GM23248 (cell line): ENCODE data around the gene SLC29A1. TPM values are rescaled to one million over a fixed set of nuclear protein-coding genes. Genes with fewer than 3 reads are reported as not detected.

Source experiments
- DNase-seq: peaks from one replicate; pipeline ENCODE4 v3.0.0-alpha.2; 2015
- H2AFZ ChIP-seq: fragments of 200-600 bp; sonication (generic); 2 replicates; pipeline ENCODE4 v1.6.1; 2016; ENCODE audit warnings: antibody characterized with exemption
- H3F3A ChIP-seq: fragments of 200-600 bp; sonication (generic); 2 replicates; pipeline ENCODE4 v1.6.1; 2016; ENCODE audit warnings: mild to moderate bottlenecking, antibody characterized with exemption, mixed run types; ENCODE audit not compliant: insufficient read depth
- H3K27ac ChIP-seq: fragments of 200-600 bp; sonication (generic); 2 replicates; pipeline ENCODE4 v1.5.1; 2016; ENCODE audit warnings: mild to moderate bottlenecking
- H3K27me3 ChIP-seq: fragments of 200-600 bp; sonication (generic); replicated peaks from 2 replicates; pipeline ENCODE4 v1.6.1; 2016; ENCODE audit warnings: mild to moderate bottlenecking; ENCODE audit not compliant: insufficient read depth
- H3K36me3 ChIP-seq: fragments of 200-600 bp; sonication (generic); 2 replicates; pipeline ENCODE4 v1.6.1; 2016; ENCODE audit warnings: low read depth, mild to moderate bottlenecking
- H3K4me1 ChIP-seq: fragments of 200-600 bp; sonication (generic); 2 replicates; pipeline ENCODE4 v1.6.1; 2016; ENCODE audit warnings: mild to moderate bottlenecking; ENCODE audit not compliant: insufficient read depth
- H3K4me2 ChIP-seq: fragments of 200-600 bp; sonication (generic); one replicate; pipeline ENCODE4 v1.6.1; 2016; ENCODE audit warnings: mild to moderate bottlenecking; ENCODE audit not compliant: unreplicated experiment
- H3K4me3 ChIP-seq: fragments of 200-600 bp; sonication (generic); 2 replicates; pipeline ENCODE4 v1.5.1; 2016; ENCODE audit warnings: mild to moderate bottlenecking
- H3K79me2 ChIP-seq: fragments of 200-600 bp; sonication (generic); 2 replicates; pipeline ENCODE4 v1.6.1; 2016; ENCODE audit warnings: mild to moderate bottlenecking; ENCODE audit not compliant: insufficient read depth
- H3K9ac ChIP-seq: fragments of 200-600 bp; sonication (generic); 2 replicates; pipeline ENCODE4 v1.6.1; 2016; ENCODE audit warnings: mild to moderate bottlenecking
- H3K9me2 ChIP-seq: fragments of 200-600 bp; sonication (generic); 2 replicates; pipeline ENCODE4 v1.6.1; 2016; ENCODE audit warnings: mixed run types, mild to moderate bottlenecking, moderate library complexity; ENCODE audit not compliant: insufficient read depth
- H3K9me3 ChIP-seq: fragments of 200-600 bp; sonication (generic); one replicate; pipeline ENCODE4 v1.6.1; 2017; ENCODE audit warnings: low read depth
- H4K20me1 ChIP-seq: fragments of 200-600 bp; sonication (generic); 2 replicates; pipeline ENCODE4 v1.6.0; 2016; ENCODE audit not compliant: insufficient read depth
- EZH2 ChIP-seq: fragments of 200-600 bp; sonication (generic); IDR thresholded peaks from 2 replicates; pipeline ENCODE4 v1.6.1; 2018; ENCODE audit warnings: antibody characterized with exemption, mild to moderate bottlenecking; ENCODE audit not compliant: insufficient read depth, poor library complexity, severe bottlenecking
- EZH2phosphoT487 ChIP-seq: fragments of 200-600 bp; sonication (generic); IDR thresholded peaks from 2 replicates; pipeline ENCODE4 v1.6.1; 2018; ENCODE audit warnings: antibody characterized with exemption, moderate library complexity, mild to moderate bottlenecking, low read depth; ENCODE audit not compliant: insufficient read depth
- WGBS, 2 experiments: methylation state at CpG; one replicate each; pipeline ENCODE4 v1.1.6; 2015 to 2017; ENCODE audit warnings: low lambda C conversion rate in 2 of 2, low coverage in 1 of 2; ENCODE audit errors: missing lambda C conversion rate in 2 of 2; 5-methylcytosine and 5-hydroxymethylcytosine counted together
- in situ Hi-C: fragments of 300-500 bp; cut with MboI; formaldehyde crosslinking; loops from 2 replicates; pipeline ENCODE4 v1.15.0; 2020
- polyA plus RNA-seq: library from polyadenylated mRNA; unstranded; fragments of >200 nt; fragmentation: Nextera tagmentation; extraction: Ambion mirVana; gene quantifications from 2 replicates; pipeline ENCODE4 v1.2.1, GENCODE V29; 2016
- total RNA-seq: library from RNA; depleted of rRNA; stranded (reverse); fragments of >200 nt; shearing (Covaris generic); gene quantifications from 2 replicates; pipeline ENCODE4 v1.2.3, GENCODE V29; 2014

SLC29A1 gene
- total and polyA plus RNA-seq, 2 experiments from 2014 or later = 12.2 to 18.4 TPM

DNA sequence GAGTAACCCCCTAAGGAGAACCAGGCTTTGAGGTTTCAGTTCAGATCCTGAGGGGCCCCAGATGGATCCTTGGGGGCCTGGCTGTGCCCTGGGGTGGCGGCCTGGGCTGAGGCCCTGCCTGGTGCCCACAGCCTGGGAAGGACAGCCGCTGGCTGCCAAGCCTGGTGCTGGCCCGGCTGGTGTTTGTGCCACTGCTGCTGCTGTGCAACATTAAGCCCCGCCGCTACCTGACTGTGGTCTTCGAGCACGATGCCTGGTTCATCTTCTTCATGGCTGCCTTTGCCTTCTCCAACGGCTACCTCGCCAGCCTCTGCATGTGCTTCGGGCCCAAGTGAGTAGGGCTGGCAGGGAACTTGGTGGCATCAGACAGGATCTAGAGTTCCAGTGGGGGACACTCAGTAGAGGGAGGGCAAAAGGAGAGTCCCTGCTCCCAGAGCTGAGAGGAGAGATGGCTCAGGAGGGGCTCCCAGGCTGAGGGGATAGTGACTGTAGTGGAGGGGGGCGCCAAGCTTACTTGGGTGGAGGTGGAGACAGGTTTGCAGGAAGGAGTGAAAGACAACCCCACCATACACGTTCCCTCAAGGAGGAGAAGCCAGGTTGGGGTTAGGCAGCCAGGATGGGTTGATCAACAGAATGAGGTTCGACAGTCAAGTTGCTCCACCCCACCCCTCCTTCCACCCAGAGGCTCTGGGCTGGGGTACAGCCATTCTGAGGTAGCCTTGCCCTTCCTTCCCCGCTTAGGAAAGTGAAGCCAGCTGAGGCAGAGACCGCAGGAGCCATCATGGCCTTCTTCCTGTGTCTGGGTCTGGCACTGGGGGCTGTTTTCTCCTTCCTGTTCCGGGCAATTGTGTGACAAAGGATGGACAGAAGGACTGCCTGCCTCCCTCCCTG is 9.5 kb downstream of the SLC29A1 start:
- 71 to 72% methylated on average over 16 of the region's 16 CpGs for WGBS, 2 experiments
- H3K9me3 ChIP-seq = no peaks in the 10 kb centered on the region
- no peak for DNase-seq
- peaks cover 25% of the 10 kb centered on the region for H3F3A ChIP-seq
- H3K4me1 ChIP-seq = peaks cover 43% of the 10 kb centered on the region
- peak overlapping the region; percentile 55; the same call in 1 of the 2 replicates for H3K9ac ChIP-seq
- H2AFZ ChIP-seq = 0 out of 2 replicates have a peak overlapping the region, but pooled peaks have one; percentile 50
- no peak overlapping the region for H3K4me3 ChIP-seq
- H3K79me2 ChIP-seq = no peaks in the 10 kb centered on the region
- in situ Hi-C loops = no loop called here
- H3K9me2 ChIP-seq = no peaks in the 10 kb centered on the region
- no peak overlapping the region for H3K4me2 ChIP-seq
- no peaks in the 10 kb centered on the region for H3K36me3 ChIP-seq
- H3K27me3 ChIP-seq = no peaks in the 10 kb centered on the region
- H4K20me1 ChIP-seq = no peaks in the 10 kb centered on the region
- no peak for TF ChIP-seq EZH2
- TF ChIP-seq EZH2phosphoT487 = no peak
- H3K27ac ChIP-seq = peak overlapping the region; percentile 82; the same call in 1 of the 2 replicates

DNA sequence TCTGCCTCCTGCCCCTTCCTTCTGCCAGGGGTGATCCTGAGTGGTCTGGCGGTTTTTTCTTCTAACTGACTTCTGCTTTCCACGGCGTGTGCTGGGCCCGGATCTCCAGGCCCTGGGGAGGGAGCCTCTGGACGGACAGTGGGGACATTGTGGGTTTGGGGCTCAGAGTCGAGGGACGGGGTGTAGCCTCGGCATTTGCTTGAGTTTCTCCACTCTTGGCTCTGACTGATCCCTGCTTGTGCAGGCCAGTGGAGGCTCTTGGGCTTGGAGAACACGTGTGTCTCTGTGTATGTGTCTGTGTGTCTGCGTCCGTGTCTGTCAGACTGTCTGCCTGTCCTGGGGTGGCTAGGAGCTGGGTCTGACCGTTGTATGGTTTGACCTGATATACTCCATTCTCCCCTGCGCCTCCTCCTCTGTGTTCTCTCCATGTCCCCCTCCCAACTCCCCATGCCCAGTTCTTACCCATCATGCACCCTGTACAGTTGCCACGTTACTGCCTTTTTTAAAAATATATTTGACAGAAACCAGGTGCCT is 10.2 kb downstream of the SLC29A1 start:
- WGBS, 2 experiments = 34 to 38% methylated on average over 11 to 14 of the region's 14 CpGs
- H3K4me1 ChIP-seq = peaks cover 42% of the 10 kb centered on the region
- no peaks in the 10 kb centered on the region for H4K20me1 ChIP-seq
- peak overlapping the region; percentile 50; the same call in 1 of the 2 replicates for H2AFZ ChIP-seq
- no peak overlapping the region for H3K4me3 ChIP-seq
- in situ Hi-C loops = no loop called here
- H3K9me2 ChIP-seq = no peaks in the 10 kb centered on the region
- H3K4me2 ChIP-seq = peak overlapping the region; percentile 60
- no peaks in the 10 kb centered on the region for H3K27me3 ChIP-seq
- H3F3A ChIP-seq = peaks cover 30% of the 10 kb centered on the region
- H3K9me3 ChIP-seq = no peaks in the 10 kb centered on the region
- no peak for DNase-seq
- no peaks in the 10 kb centered on the region for H3K36me3 ChIP-seq
- peak overlapping the region; percentile 55 for H3K9ac ChIP-seq
- peak overlapping the region; percentile 82 for H3K27ac ChIP-seq
- TF ChIP-seq EZH2phosphoT487 (no peak), EZH2 (no peak)
- H3K79me2 ChIP-seq = no peaks in the 10 kb centered on the region

DNA sequence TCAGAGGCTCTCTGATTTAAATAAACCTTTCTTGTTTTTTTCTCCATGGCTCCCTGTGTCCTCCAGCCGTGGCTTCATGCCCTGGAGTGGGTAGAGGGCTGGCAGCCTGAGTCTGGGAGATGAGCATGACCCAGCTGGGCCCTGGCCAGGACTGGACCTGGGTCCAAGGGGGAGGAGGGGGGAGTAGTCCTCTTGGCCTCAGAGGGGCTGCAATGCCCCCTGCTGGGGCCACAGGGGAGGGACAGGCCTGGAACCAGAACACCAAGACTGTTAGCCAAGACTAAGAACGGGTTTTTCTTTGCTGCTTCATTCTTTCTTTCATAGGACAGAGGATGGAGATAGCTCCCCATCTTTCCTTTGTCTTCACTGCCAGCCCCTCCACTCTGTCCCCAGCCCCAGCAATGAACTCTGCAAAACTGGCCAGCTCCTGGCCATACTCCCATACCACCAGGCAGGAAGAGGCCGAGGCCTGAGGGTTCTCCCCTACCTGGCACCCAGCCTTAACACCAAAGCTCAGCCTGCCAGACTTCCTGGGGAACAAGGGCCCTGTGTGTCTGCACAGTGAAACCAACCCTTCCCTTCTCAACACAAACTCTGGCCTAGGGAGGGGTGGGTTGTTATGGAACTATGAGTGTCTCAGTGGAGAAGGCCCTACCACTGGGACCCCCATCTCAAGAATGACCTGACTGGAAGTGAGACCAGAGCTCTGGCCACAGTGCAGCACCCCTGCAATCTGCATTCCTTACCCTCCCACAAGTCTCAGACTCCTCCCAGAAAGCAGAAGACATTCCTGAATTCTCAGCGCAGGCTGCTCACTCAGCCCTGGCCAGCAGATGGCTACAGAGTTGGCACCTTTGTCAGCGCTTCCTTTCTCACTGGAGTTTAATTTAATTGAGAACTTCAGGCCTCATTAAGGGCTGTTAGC is 11.0 kb downstream of the SLC29A1 start:
- Histone ChIP-seq H3K79me2 (no peaks in the 10 kb centered on the region), H3K4me2 (peak overlapping the region; percentile 60), H3K36me3 (no peaks in the 10 kb centered on the region), H3F3A (peaks cover 32% of the 10 kb centered on the region), H3K27ac (peak overlapping the region; percentile 82), H3K9me3 (no peaks in the 10 kb centered on the region), H3K27me3 (no peaks in the 10 kb centered on the region), H3K9ac (peak overlapping the region; percentile 55), H2AFZ (peak overlapping the region; percentile 62), H3K4me3 (no peak overlapping the region), H3K9me2 (no peaks in the 10 kb centered on the region), H3K4me1 (peaks cover 35% of the 10 kb centered on the region), H4K20me1 (no peaks in the 10 kb centered on the region)
- TF ChIP-seq EZH2phosphoT487 (no peak), EZH2 (no peak)
- in situ Hi-C loops = no loop called here
- WGBS, 2 experiments = 5 to 7% methylated on average over 5 of the region's 5 CpGs
- DNase-seq = peak; percentile 90

DNA sequence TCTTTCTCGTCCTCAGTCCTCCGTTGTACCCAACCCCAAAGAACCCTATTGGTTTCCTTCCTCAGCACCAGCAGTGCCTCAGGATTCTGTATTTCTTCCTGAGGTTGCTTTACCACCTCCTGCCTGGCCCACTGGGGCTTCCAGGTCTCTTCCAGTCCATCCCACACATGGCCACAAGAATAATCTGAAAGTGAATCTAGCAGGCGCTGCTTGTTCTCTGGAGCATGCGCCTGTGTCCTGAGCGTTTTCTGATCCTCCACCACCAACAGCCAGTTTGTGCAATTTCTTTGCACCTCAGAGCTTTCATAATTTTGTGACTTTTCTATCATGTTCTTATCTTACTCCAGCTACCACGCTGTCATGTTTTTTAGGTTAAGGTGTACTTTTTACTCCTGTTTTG is 11.9 kb downstream of the SLC29A1 start:
- H3F3A ChIP-seq = peaks cover 32% of the 10 kb centered on the region
- no peak overlapping the region for H3K4me3 ChIP-seq
- no peaks in the 10 kb centered on the region for H3K27me3 ChIP-seq
- TF ChIP-seq EZH2phosphoT487 = no peak
- TF ChIP-seq EZH2 = no peak
- in situ Hi-C loops = no loop called here
- H3K9me3 ChIP-seq = no peaks in the 10 kb centered on the region
- H3K79me2 ChIP-seq = no peaks in the 10 kb centered on the region
- no peaks in the 10 kb centered on the region for H4K20me1 ChIP-seq
- H3K36me3 ChIP-seq = no peaks in the 10 kb centered on the region
- H3K4me2 ChIP-seq = peak overlapping the region; percentile 31
- DNase-seq = no peak
- no peak overlapping the region for H3K9ac ChIP-seq
- H2AFZ ChIP-seq = peak overlapping the region; percentile 62; the same call in 1 of the 2 replicates
- H3K4me1 ChIP-seq = peaks cover 33% of the 10 kb centered on the region
- 67 to 72% methylated on average over 6 of the region's 6 CpGs for WGBS, 2 experiments
- H3K27ac ChIP-seq = peak overlapping the region; percentile 82; the same call in 1 of the 2 replicates
- no peaks in the 10 kb centered on the region for H3K9me2 ChIP-seq
